Psoas muscle (tissue), 8 donors: ENCODE data around the gene R3HCC1L. TPM values are rescaled to one million over a fixed set of nuclear protein-coding genes. Genes with fewer than 3 reads are reported as not detected.

Experiments
- ATAC-seq, 4 donors: fragments of 200-7000 bp; cut with Tn5 transposase; one replicate each; pipeline ENCODE4 v1.9.1; 2020; ENCODE audit warnings: moderate library complexity in 3 of 4, mild to moderate bottlenecking in 2 of 4
- DNase-seq, 2 donors: peaks; one replicate each; pipeline ENCODE4 v3.0.0-alpha.2; 2020
- H3K27ac ChIP-seq: fragments of 200-600 bp; one replicate; pipeline ENCODE4 v1.8.0; 2022
- H3K27me3 ChIP-seq, 3 donors: fragments of 200-600 bp in 1 of 3; one replicate each; pipeline versions ENCODE4 v1.6.1 to v1.8.0; 2013 to 2022; ENCODE audit warnings: low read length in 2 of 3, mild to moderate bottlenecking in 2 of 3, moderate library complexity in 1 of 3; ENCODE audit not compliant: insufficient read depth in 3 of 3
- H3K36me3 ChIP-seq, 2 donors: fragments of 200-600 bp in 1 of 2; one replicate each; pipeline versions ENCODE4 v1.6.1 to v1.8.0; 2013 to 2022; ENCODE audit warnings: low read depth in 1 of 2, mild to moderate bottlenecking in 1 of 2, moderate library complexity in 1 of 2; ENCODE audit not compliant: insufficient read depth in 1 of 2
- H3K4me1 ChIP-seq: fragments of 200-600 bp; one replicate; pipeline ENCODE4 v1.8.0; 2022
- H3K4me3 ChIP-seq: fragments of 200-600 bp; one replicate; pipeline ENCODE4 v1.8.0; 2022; ENCODE audit warnings: mild to moderate bottlenecking
- H3K9me3 ChIP-seq: fragments of 200-600 bp; one replicate; pipeline ENCODE4 v1.8.0; 2022
- CTCF ChIP-seq: fragments of 200-600 bp; IDR thresholded peaks from one replicate; pipeline ENCODE4 v1.8.0; 2022; ENCODE audit warnings: antibody characterized with exemption
- WGBS, 3 donors: extraction: QIAGEN DNeasy Blood & Tissue Kit; methylation state at CpG; one replicate each; pipeline versions ENCODE4 v1.1.6 to v1.1.7; 2013; 5-methylcytosine and 5-hydroxymethylcytosine counted together
- intact Hi-C, 2 donors: fragments of 100-400 bp; cut with DNase I; formaldehyde crosslinking; loops; one replicate each; pipeline versions ENCODE4 v1.11.0 to v1.14.2; 2022
- polyA plus RNA-seq, 3 donors: library from polyadenylated mRNA; stranded (reverse); fragments of 200-250 nt; gene quantifications; one replicate each; pipeline ENCODE4 v1.2.3, GENCODE V29; 2013
- total RNA-seq, 4 donors: library from RNA; stranded (reverse); fragmentation: NEBNext Ultra II Directional in 2 of 4; extraction: Animal tissue kit (Norgen Biotek cat#: 25700) in 2 of 4; gene quantifications; one replicate each; pipeline versions ENCODE4 v1.2.1 to v1.2.4, GENCODE V29; 2021 to 2023
- donor health status: healthy with polysubstance abuse.
- donor health status: DM: no; HTN: no; CAD: no; lungs with moderate emphysema.
- donor health status: Bipolar disorder and iron deficiency.
- donor health status: healthy.
- donor health status: DM: yes; HTN: yes; CAD: no.
- donor health status: DM: no; HTN: no; CAD: no.
- donor health status: DM: no; HTN: no; CAD: no.
- donor health status: DM: yes; HTN: yes; CAD: no.

R3HCC1L gene
- total and polyA plus RNA-seq, 7 donors, result 5.2 to 18.3 (median 6.2) TPM

- peak; percentile 88 to 93 (median 92) for ATAC-seq
- WGBS, 3 donors, result 4 to 8% (median 7%) methylated on average over 8 of the region's 8 CpGs
- TF ChIP-seq CTCF, result no peak
- Histone ChIP-seq H3K27ac (peak overlapping the region; percentile 88), H3K27me3 (no peaks in the 10 kb centered on the region), H3K4me3 (no peak overlapping the region), H3K9me3 (no peaks in the 10 kb centered on the region), H3K36me3 (no peaks in the 10 kb centered on the region), H3K4me1 (peaks cover 40% of the 10 kb centered on the region)
- intact Hi-C loops, result loop anchor here (5.0 to 10.0 kb wide), 2 partner anchors 143 to 155 kb away; no protein-coding TSS in a partner anchor
- peak; percentile 87 to 95 for DNase-seq
Observed at GRCh38 chr10:98269435-98269912, 135.0 kb downstream of the R3HCC1L start.

- Histone ChIP-seq H3K36me3 (no peaks in the 10 kb centered on the region), H3K27me3 (no peaks in the 10 kb centered on the region), H3K27ac (peak overlapping the region; percentile 88), H3K4me1 (peaks cover 40% of the 10 kb centered on the region), H3K9me3 (no peaks in the 10 kb centered on the region), H3K4me3 (no peak overlapping the region)
- intact Hi-C loops, result no loop called here
- ATAC-seq (no peak), DNase-seq (no peak)
- TF ChIP-seq CTCF, result no peak
- WGBS, 3 donors, result 45 to 51% (median 46%) methylated on average over 10 of the region's 10 CpGs
Observed at GRCh38 chr10:98270073-98270740, 135.8 kb downstream of the R3HCC1L start.

- Histone ChIP-seq H3K4me3 (no peak overlapping the region), H3K27me3 (no peaks in the 10 kb centered on the region), H3K27ac (no peak overlapping the region), H3K4me1 (peaks cover 40% of the 10 kb centered on the region), H3K36me3 (no peaks in the 10 kb centered on the region), H3K9me3 (no peaks in the 10 kb centered on the region)
- WGBS, 3 donors, result 68 to 77% (median 69%) methylated on average over 2 of the region's 2 CpGs
- no peak for TF ChIP-seq CTCF
- DNase-seq (no peak), ATAC-seq (no peak)
- intact Hi-C loops, result no loop called here
Observed at GRCh38 chr10:98270786-98271185, 136.3 kb downstream of the R3HCC1L start.

GRCh38 chr10:98272245-98272644, 137.8 kb downstream of the R3HCC1L start:
- WGBS, 3 donors, result 83 to 85% (median 84%) methylated on average over 8 of the region's 8 CpGs
- no peak for TF ChIP-seq CTCF
- ATAC-seq (no peak), DNase-seq (no peak)
- Histone ChIP-seq H3K36me3 (no peaks in the 10 kb centered on the region), H3K9me3 (no peaks in the 10 kb centered on the region), H3K4me3 (no peak overlapping the region), H3K27me3 (no peaks in the 10 kb centered on the region), H3K27ac (no peak overlapping the region), H3K4me1 (peaks cover 26% of the 10 kb centered on the region)
- intact Hi-C loops, result no loop called here

- 87 to 88% (median 87%) methylated on average over 10 of the region's 10 CpGs for WGBS, 3 donors
Observed at GRCh38 chr10:98272656-98273055, 138.2 kb downstream of the R3HCC1L start.

More at GRCh38 chr10:98272656-98273055, 138.2 kb downstream of the R3HCC1L start:
- no peaks in the 10 kb centered on the region for H3K36me3 ChIP-seq
- no peaks in the 10 kb centered on the region for H3K27me3 ChIP-seq
- TF ChIP-seq CTCF, result no peak
- DNase-seq (no peak), ATAC-seq (no peak)
- peaks cover 25% of the 10 kb centered on the region for H3K4me1 ChIP-seq
- intact Hi-C loops, result no loop called here
- H3K9me3 ChIP-seq, result no peaks in the 10 kb centered on the region
- no peak overlapping the region for H3K4me3 ChIP-seq
- H3K27ac ChIP-seq, result no peak overlapping the region
